ENCODE measurements around the gene ICAM5. TPM values are rescaled to one million over a fixed set of nuclear protein-coding genes. Genes with fewer than 3 reads are reported as not detected.

Gene ICAM5
- total and polyA plus RNA-seq, 2 donors (not counting 1 experiment from before 2014, with no cell fraction given), result 0.47 to 2.5 TPM

- peak in 1 of 2 donors; percentile 10 for DNase-seq (ENCODE audit: low read depth in 2 of 2)
- TF ChIP-seq EZH2 (IDR thresholded peaks at IDR 0.05; ENCODE audit: low read length, missing control alignments) (no peak), CTCF (conservative IDR thresholded peaks at IDR 0.05 in 1 of 2, IDR thresholded peaks at IDR 0.05 in 1 of 2; ENCODE audit: low read depth in 1 of 2, low read length in 2 of 2) (no peak)
- H4K20me1 ChIP-seq (ENCODE audit: control insufficient read depth, extremely low read depth, insufficient read depth, low read length), result no peaks in the 10 kb centered on the region
- no peak overlapping the region for H3K27ac ChIP-seq (ENCODE audit: insufficient read depth, low read length)
- peaks cover 2% of the 10 kb centered on the region for H3K4me1 ChIP-seq (ENCODE audit: control insufficient read depth, extremely low read depth, insufficient read depth, low read length)
- no peaks in the 10 kb centered on the region for H3K36me3 ChIP-seq (ENCODE audit: control insufficient read depth, insufficient read depth, low read length)
- H3K4me3 ChIP-seq (replicated peaks in 1 of 4; ENCODE audit: control extremely low read depth in 1 of 4, insufficient read depth in 1 of 4, low read depth in 3 of 4, low read length in 4 of 4), result no peak overlapping the region
- no peak overlapping the region for H3K9ac ChIP-seq (ENCODE audit: insufficient read depth, low read length)
- no peak overlapping the region for H2AFZ ChIP-seq (ENCODE audit: low read length)
- no peaks in the 10 kb centered on the region for H3K27me3 ChIP-seq (ENCODE audit: control insufficient read depth, insufficient read depth, low read length)
- H3K9me3 ChIP-seq (ENCODE audit: control insufficient read depth, insufficient read depth, low read depth, low read length), result no peaks in the 10 kb centered on the region
- H3K79me2 ChIP-seq (ENCODE audit: control insufficient read depth, insufficient read depth, low read length), result no peaks in the 10 kb centered on the region
- no peak overlapping the region for H3K4me2 ChIP-seq (ENCODE audit: extremely low read depth, insufficient read depth, low read length)
Observed at GRCh38 chr19:10344780-10345179, 55.0 kb downstream of the ICAM5 start.

Other genes with a start within 250 kb of the ICAM5 start
- 25.7 and 29.4 TPM in 2 replicates for gene SHFL, start 203.6 kb upstream of the ICAM5 start, total RNA-seq
- 17.0 and 29.0 TPM in 2 replicates for gene SHFL, start 203.6 kb upstream of the ICAM5 start, polyA plus RNA-seq
- 0.26 and 0.33 TPM in 2 replicates for gene ANGPTL6, start 187.3 kb upstream of the ICAM5 start, total RNA-seq
- gene ANGPTL6, start 187.3 kb upstream of the ICAM5 start, polyA plus RNA-seq, result 0.12 and 0.14 TPM in 2 replicates
- 22.6 and 26.5 TPM in 2 replicates for gene PPAN, start 183.6 kb upstream of the ICAM5 start, total RNA-seq
- 15.3 and 19.7 TPM in 2 replicates for gene PPAN, start 183.6 kb upstream of the ICAM5 start, polyA plus RNA-seq
- gene P2RY11, start 178.3 kb upstream of the ICAM5 start, total RNA-seq, result 2.6 and 3.3 TPM in 2 replicates
- gene P2RY11, start 178.3 kb upstream of the ICAM5 start, polyA plus RNA-seq, result 0.68 and 0.88 TPM in 2 replicates
- 296 and 385 TPM in 2 replicates for gene EIF3G, start 170.1 kb upstream of the ICAM5 start, total RNA-seq
- gene EIF3G, start 170.1 kb upstream of the ICAM5 start, polyA plus RNA-seq, result 169 and 236 TPM in 2 replicates
- gene DNMT1, start 95.0 kb upstream of the ICAM5 start, total RNA-seq, result 22.6 and 33.7 TPM in 2 replicates
- gene DNMT1, start 95.0 kb upstream of the ICAM5 start, polyA plus RNA-seq, result 36.7 and 88.4 TPM in 2 replicates
- gene S1PR2, start 58.6 kb upstream of the ICAM5 start, total RNA-seq, result 25.9 and 39.3 TPM in 2 replicates
- 29.6 and 30.4 TPM in 2 replicates for gene S1PR2, start 58.6 kb upstream of the ICAM5 start, polyA plus RNA-seq
- 16.7 and 17.2 TPM in 2 replicates for gene MRPL4, start 37.7 kb upstream of the ICAM5 start, total RNA-seq
- 25.7 and 40.4 TPM in 2 replicates for gene MRPL4, start 37.7 kb upstream of the ICAM5 start, polyA plus RNA-seq
- gene ICAM1, start 18.8 kb upstream of the ICAM5 start, total RNA-seq, result 8.9 and 15.9 TPM in 2 replicates
- gene ICAM1, start 18.8 kb upstream of the ICAM5 start, polyA plus RNA-seq, result 6.9 and 15.2 TPM in 2 replicates
- 1.8 and 4.1 TPM in 2 replicates for gene ICAM4, start 3.0 kb upstream of the ICAM5 start, total RNA-seq
- gene ICAM4, start 3.0 kb upstream of the ICAM5 start, polyA plus RNA-seq, result 0.42 and 0.58 TPM in 2 replicates
- 0.51 and 0.66 TPM in 2 replicates for gene ZGLP1, start 19.9 kb downstream of the ICAM5 start, total RNA-seq
- 0.35 TPM in 2 replicates for gene ZGLP1, start 19.9 kb downstream of the ICAM5 start, polyA plus RNA-seq
- gene FDX2, start 26.1 kb downstream of the ICAM5 start, total RNA-seq, result 14.1 and 21.0 TPM in 2 replicates
- 14.0 and 20.8 TPM in 2 replicates for gene FDX2, start 26.1 kb downstream of the ICAM5 start, polyA plus RNA-seq
- gene RAVER1, start 43.6 kb downstream of the ICAM5 start, total RNA-seq, result 4.9 and 5.6 TPM in 2 replicates
- gene RAVER1, start 43.6 kb downstream of the ICAM5 start, polyA plus RNA-seq, result 2.3 and 4.3 TPM in 2 replicates
- gene ICAM3, start 49.7 kb downstream of the ICAM5 start, total RNA-seq, result 4.3 and 5.1 TPM in 2 replicates
- gene ICAM3, start 49.7 kb downstream of the ICAM5 start, polyA plus RNA-seq, result 4.5 and 7.1 TPM in 2 replicates
- 72.4 and 95.5 TPM in 2 replicates for gene TYK2, start 90.6 kb downstream of the ICAM5 start, total RNA-seq
- gene TYK2, start 90.6 kb downstream of the ICAM5 start, polyA plus RNA-seq, result 17.4 and 24.0 TPM in 2 replicates
- 108 and 129 TPM in 2 replicates for gene CDC37, start 113.6 kb downstream of the ICAM5 start, total RNA-seq
- 266 and 342 TPM in 2 replicates for gene CDC37, start 113.6 kb downstream of the ICAM5 start, polyA plus RNA-seq
- gene PDE4A, start 130.6 kb downstream of the ICAM5 start, total RNA-seq, result 3.1 and 4.1 TPM in 2 replicates
- 3.6 and 4.9 TPM in 2 replicates for gene PDE4A, start 130.6 kb downstream of the ICAM5 start, polyA plus RNA-seq
- 81.7 and 103 TPM in 2 replicates for gene KEAP1, start 213.4 kb downstream of the ICAM5 start, total RNA-seq
- gene KEAP1, start 213.4 kb downstream of the ICAM5 start, polyA plus RNA-seq, result 36.1 and 51.3 TPM in 2 replicates
- under 0.01 TPM in 1 of 2 replicates, not detected in the other for gene S1PR5, start 227.5 kb downstream of the ICAM5 start, total RNA-seq
- gene S1PR5, start 227.5 kb downstream of the ICAM5 start, polyA plus RNA-seq, result 0.02 and 0.19 TPM in 2 replicates